Measurements from ENCODE around the gene PNLIPRP2. TPM values are rescaled to one million over a fixed set of nuclear protein-coding genes. Genes with fewer than 3 reads are reported as not detected.

The PNLIPRP2 gene
- total and polyA plus RNA-seq, 2 of the 4 experiments (the other 2 are of a cell fraction), result not detected

DNA sequence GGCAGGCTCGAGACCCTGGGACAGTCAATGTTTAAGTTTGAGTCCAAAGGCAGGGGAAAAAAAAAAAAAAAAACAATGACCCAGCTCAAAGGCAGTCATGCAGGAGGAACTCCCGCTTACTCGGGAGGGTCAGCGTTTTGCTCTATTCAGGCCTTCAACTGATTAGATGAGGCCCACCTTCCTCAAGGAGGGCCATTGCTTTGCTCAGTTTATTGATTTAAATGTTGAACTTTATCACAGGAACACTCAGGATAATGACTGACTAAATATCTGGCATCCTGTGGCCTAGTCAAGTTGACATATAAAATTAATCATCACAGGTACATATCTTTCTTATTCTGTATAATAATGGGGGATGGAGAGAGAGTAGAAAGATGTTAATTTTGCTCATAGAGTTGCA, 69.0 kb downstream of the PNLIPRP2 start:
- Histone ChIP-seq H4K8ac (ENCODE audit: low read depth in 2 of 2, low read length in 2 of 2) (no peak overlapping the region), H2BK15ac (ENCODE audit: low read depth, low read length) (no peak overlapping the region), H3K56ac (ENCODE audit: extremely low read depth, insufficient read depth, low read length) (no peak overlapping the region), H3K4ac (ENCODE audit: low read depth, low read length) (no peak overlapping the region), H3K4me3 (ENCODE audit: insufficient read depth, low read depth, low read length) (no peak overlapping the region), H3K4me1 (ENCODE audit: control insufficient read depth, insufficient read depth, low read length) (peaks cover 20% of the 10 kb centered on the region), H2BK20ac (ENCODE audit: low read depth, low read length) (no peak overlapping the region), H3K14ac (replicated peaks; ENCODE audit: low read depth, low read length) (no peak overlapping the region), H4K20me1 (ENCODE audit: insufficient read depth, low read length) (no peaks in the 10 kb centered on the region), H3K23ac (ENCODE audit: low read depth, low read length) (no peak overlapping the region), H3K27ac (ENCODE audit: insufficient read depth, low read length) (no peak overlapping the region), H2AK9ac (replicated peaks; ENCODE audit: low read depth, low read length, poor library complexity) (no peak overlapping the region), H3K18ac (ENCODE audit: low read depth, low read length) (no peak overlapping the region), H3K9ac (ENCODE audit: low read depth, low read length) (no peak overlapping the region), H2AK5ac (ENCODE audit: low read depth, low read length) (no peak overlapping the region), H3K27me3 (ENCODE audit: control insufficient read depth, insufficient read depth, low read length) (no peaks in the 10 kb centered on the region), H3K9me1 (ENCODE audit: insufficient read depth, low read length) (peaks cover 9% of the 10 kb centered on the region), H2AFZ (replicated peaks; ENCODE audit: low read length, poor library complexity) (no peak overlapping the region), H4K91ac (ENCODE audit: insufficient read depth, low read depth, low read length) (no peak overlapping the region), H3K9me3 (ENCODE audit: control insufficient read depth, insufficient read depth, low read length) (no peaks in the 10 kb centered on the region), H3K36me3 (ENCODE audit: control insufficient read depth, insufficient read depth, low read length) (no peaks in the 10 kb centered on the region), H3K79me1 (ENCODE audit: low read depth in 1 of 2, low read length in 2 of 2) (0 out of 4 replicates have a peak, but pooled peaks cover 0 to 3% of the 10 kb centered on the region in 2 experiments), H3K4me2 (ENCODE audit: low read depth, low read length) (no peak overlapping the region), H2BK120ac (ENCODE audit: low read depth, low read length) (no peak overlapping the region), H2BK5ac (ENCODE audit: low read depth, low read length, poor library complexity, severe bottlenecking) (no peak overlapping the region), H4K5ac (ENCODE audit: low read depth, low read length) (no peak overlapping the region)
- POLR2A ChIA-PET (ENCODE audit: unreplicated experiment), result no interaction called here
- no TSS peak for BruUV-seq (replicated peaks)
- TF ChIP-seq CHD1 (IDR thresholded peaks at IDR 0.05; ENCODE audit: low read depth, low read length) (no peak), USF2 (IDR thresholded peaks at IDR 0.05; ENCODE audit: low read depth, low read length) (no peak), RFX5 (IDR thresholded peaks at IDR 0.05; ENCODE audit: low read depth, low read length) (no peak), MAZ (IDR thresholded peaks at IDR 0.05; ENCODE audit: borderline replicate concordance, low read depth, low read length) (no peak), NFE2L2 (IDR thresholded peaks at IDR 0.05; ENCODE audit: low read depth, low read length) (no peak), RCOR1 (IDR thresholded peaks at IDR 0.05; ENCODE audit: insufficient replicate concordance, low read length) (no peak), MAFK (IDR thresholded peaks at IDR 0.05; ENCODE audit: low read depth, low read length) (no peak), SMC3 (IDR thresholded peaks at IDR 0.05; ENCODE audit: low read depth, low read length) (no peak), MXI1 (IDR thresholded peaks at IDR 0.05; ENCODE audit: borderline replicate concordance, low read depth, low read length) (no peak), FOS (IDR thresholded peaks at IDR 0.05; ENCODE audit: low read depth, low read length) (no peak), CEBPB (IDR thresholded peaks at IDR 0.05; ENCODE audit: low read depth, low read length) (no peak), BHLHE40 (IDR thresholded peaks at IDR 0.05; ENCODE audit: low read depth, low read length) (no peak), RAD21 (IDR thresholded peaks at IDR 0.05; ENCODE audit: low read length) (no peak), POLR2A (IDR thresholded peaks at IDR 0.05; ENCODE audit: low read depth, low read length) (no peak)
- TF ChIP-seq, protein P1, sequence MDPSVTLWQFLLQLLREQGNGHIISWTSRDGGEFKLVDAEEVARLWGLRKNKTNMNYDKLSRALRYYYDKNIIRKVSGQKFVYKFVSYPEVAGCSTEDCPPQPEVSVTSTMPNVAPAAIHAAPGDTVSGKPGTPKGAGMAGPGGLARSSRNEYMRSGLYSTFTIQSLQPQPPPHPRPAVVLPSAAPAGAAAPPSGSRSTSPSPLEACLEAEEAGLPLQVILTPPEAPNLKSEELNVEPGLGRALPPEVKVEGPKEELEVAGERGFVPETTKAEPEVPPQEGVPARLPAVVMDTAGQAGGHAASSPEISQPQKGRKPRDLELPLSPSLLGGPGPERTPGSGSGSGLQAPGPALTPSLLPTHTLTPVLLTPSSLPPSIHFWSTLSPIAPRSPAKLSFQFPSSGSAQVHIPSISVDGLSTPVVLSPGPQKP (IDR thresholded peaks at IDR 0.05; ENCODE audit: borderline replicate concordance, low read depth, low read length), result no peak
- TF ChIP-seq, protein P2, sequence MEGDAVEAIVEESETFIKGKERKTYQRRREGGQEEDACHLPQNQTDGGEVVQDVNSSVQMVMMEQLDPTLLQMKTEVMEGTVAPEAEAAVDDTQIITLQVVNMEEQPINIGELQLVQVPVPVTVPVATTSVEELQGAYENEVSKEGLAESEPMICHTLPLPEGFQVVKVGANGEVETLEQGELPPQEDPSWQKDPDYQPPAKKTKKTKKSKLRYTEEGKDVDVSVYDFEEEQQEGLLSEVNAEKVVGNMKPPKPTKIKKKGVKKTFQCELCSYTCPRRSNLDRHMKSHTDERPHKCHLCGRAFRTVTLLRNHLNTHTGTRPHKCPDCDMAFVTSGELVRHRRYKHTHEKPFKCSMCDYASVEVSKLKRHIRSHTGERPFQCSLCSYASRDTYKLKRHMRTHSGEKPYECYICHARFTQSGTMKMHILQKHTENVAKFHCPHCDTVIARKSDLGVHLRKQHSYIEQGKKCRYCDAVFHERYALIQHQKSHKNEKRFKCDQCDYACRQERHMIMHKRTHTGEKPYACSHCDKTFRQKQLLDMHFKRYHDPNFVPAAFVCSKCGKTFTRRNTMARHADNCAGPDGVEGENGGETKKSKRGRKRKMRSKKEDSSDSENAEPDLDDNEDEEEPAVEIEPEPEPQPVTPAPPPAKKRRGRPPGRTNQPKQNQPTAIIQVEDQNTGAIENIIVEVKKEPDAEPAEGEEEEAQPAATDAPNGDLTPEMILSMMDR (conservative IDR thresholded peaks at IDR 0.05; ENCODE audit: low read depth, low read length), result no peak
- CTCF ChIA-PET, result interaction anchor here (0.6 to 4.9 kb wide), 3 partner anchors 35 to 487 kb away, joined by 3 to 39 read pairs (median 3); no protein-coding TSS in a partner anchor
- intact Hi-C loops (cut with micrococcal nuclease) (loop anchor here (2.0 kb wide), 1 partner anchor 485 kb away; no protein-coding TSS in a partner anchor), in situ Hi-C loops (cut with MboI; ENCODE audit: low sequenced_read_pairs) (no loop called here), dilution Hi-C loops (cut with HindIII; ENCODE audit: low sequenced_read_pairs, unreplicated experiment) (loop anchor here (25.0 kb wide), 1 partner anchor 98 kb away; no protein-coding TSS in a partner anchor)
- DNase-seq (no peak), ATAC-seq (ENCODE audit: low read depth) (no peak)
- no CpG with 5 or more reads among the region's 4 CpGs for WGBS, 2 experiments (ENCODE audit: extremely low coverage in 2 of 2, insufficient read length in 1 of 2)

Data from IMR-90 (cell line).